Body of pancreas (tissue), 4 donors: ENCODE measurements around the gene COMP.

Experiments
- POLR2A ChIP-seq, 3 donors: fragments of 450-650 bp; IDR thresholded peaks; one replicate each; pipeline ENCODE4 v1.6.1; 2016; ENCODE audit warnings: antibody characterized with exemption in 3 of 3, mild to moderate bottlenecking in 2 of 3
- TF ChIP-seq, protein P1 (sequence below), 7 experiments: fragments of 450-650 bp in 4 of 7; fragments of 200-600 bp in 3 of 7; sonication (generic) in 3 of 7; IDR thresholded peaks; one replicate each; pipeline ENCODE4 v1.5.1; 2016 to 2019; ENCODE audit warnings: antibody characterized with exemption in 7 of 7

DNA sequence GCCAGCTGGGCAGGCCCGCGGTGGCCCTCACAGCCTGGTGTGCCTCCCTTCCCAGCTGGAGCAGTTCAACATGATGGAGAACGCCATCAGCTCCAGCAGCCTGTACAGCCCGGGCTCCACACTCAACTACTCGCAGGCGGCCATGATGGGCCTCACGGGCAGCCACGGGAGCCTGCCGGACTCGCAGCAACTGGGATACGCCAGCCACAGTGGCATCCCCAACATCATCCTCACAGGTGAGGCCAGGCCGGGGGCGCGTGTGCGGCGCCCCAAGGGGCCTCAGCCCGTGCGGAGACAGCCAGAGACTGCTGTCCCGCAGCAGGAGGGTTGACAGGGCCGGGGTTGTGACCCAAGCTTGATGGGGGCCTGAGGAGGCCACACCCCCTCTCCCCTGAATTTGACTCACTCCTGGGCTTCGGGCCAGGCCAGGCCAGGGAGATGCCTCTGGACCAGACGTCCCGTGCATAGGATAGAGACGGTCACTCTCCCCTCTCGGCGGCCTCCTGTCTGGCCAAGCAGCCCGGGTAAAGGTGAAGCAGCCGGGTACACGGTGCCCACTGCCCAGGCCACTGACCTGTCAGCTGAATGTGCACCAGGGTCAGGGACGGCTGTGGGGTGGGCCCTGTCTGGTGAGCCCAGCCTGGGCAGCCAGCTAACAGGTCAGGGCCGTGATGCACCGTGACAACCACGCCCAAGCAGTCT, 15.4 kb downstream of the COMP start:
- TF ChIP-seq, protein P1, sequence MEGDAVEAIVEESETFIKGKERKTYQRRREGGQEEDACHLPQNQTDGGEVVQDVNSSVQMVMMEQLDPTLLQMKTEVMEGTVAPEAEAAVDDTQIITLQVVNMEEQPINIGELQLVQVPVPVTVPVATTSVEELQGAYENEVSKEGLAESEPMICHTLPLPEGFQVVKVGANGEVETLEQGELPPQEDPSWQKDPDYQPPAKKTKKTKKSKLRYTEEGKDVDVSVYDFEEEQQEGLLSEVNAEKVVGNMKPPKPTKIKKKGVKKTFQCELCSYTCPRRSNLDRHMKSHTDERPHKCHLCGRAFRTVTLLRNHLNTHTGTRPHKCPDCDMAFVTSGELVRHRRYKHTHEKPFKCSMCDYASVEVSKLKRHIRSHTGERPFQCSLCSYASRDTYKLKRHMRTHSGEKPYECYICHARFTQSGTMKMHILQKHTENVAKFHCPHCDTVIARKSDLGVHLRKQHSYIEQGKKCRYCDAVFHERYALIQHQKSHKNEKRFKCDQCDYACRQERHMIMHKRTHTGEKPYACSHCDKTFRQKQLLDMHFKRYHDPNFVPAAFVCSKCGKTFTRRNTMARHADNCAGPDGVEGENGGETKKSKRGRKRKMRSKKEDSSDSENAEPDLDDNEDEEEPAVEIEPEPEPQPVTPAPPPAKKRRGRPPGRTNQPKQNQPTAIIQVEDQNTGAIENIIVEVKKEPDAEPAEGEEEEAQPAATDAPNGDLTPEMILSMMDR (IDR thresholded peaks at IDR 0.05): no peak
- no peak for TF ChIP-seq POLR2A (IDR thresholded peaks at IDR 0.05)
